Measurements from ENCODE around the gene BCL2L12. TPM values are rescaled to one million over a fixed set of nuclear protein-coding genes. Genes with fewer than 3 reads are reported as not detected.

BCL2L12 gene
- total and polyA plus RNA-seq, 2 donors (not counting 1 experiment from before 2014, with no cell fraction given) = 19.9 to 22.1 TPM

DNA sequence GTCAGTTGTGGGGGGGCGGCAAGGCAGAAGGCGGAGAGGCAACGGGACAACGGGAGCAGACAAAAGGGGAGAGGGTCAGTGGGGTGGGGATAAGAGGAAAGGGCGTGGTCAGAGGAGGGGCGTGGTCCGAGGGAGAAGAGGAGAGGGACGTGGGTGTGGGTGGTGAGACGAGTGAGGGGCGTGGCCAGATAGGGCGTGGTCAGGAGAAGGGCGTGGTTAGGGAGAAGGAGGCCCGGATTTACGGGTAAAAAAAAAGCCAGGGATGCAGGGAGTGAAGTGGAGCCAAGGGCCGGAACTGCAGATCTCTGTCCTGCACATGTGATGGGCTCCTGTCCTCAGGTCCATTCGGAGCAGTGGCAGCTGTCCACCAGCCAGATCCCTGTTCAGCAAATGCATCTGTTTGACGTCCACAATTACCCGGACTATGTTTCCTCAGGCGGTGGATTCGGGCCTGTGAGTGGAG lies 46.7 kb downstream of the BCL2L12 start:
- DNase-seq (no peak), ATAC-seq (ENCODE audit: low read depth) (no peak)
- ChIA-PET CTCF (no interaction called here), POLR2A (interaction anchor here (0.6 kb wide), 1 partner anchor 12 kb away, joined by 3 read pairs; no protein-coding TSS in a partner anchor)
- Histone ChIP-seq H2AFZ (ENCODE audit: insufficient read depth, low read depth, low read length, poor library complexity, severe bottlenecking) (no peak overlapping the region), H3K27me3 (replicated peaks in 1 of 4; ENCODE audit: control extremely low read depth in 1 of 4, control insufficient read depth in 3 of 4, insufficient read depth in 4 of 4, low read length in 3 of 4) (no peaks in the 10 kb centered on the region), H3K27ac (ENCODE audit: low read length in 2 of 2) (no peak overlapping the region), H3K36me3 (replicated peaks in 1 of 2; ENCODE audit: control extremely low read depth in 1 of 2, control insufficient read depth in 1 of 2, extremely low read depth in 1 of 2, insufficient read depth in 2 of 2, low read length in 1 of 2) (no peaks in the 10 kb centered on the region), H4K20me1 (ENCODE audit: control insufficient read depth, insufficient read depth, low read length, poor library complexity, severe bottlenecking) (no peaks in the 10 kb centered on the region), H3K9me3 (ENCODE audit: control extremely low read depth in 1 of 3, control insufficient read depth in 2 of 3, insufficient read depth in 1 of 3, low read length in 2 of 3) (peaks cover 0 to 3% (median 0%) of the 10 kb centered on the region in 3 donors), H3K9ac (ENCODE audit: low read length) (no peak overlapping the region), H3K4me3 (ENCODE audit: control extremely low read depth in 1 of 5, extremely low read depth in 1 of 5, insufficient read depth in 1 of 5, low read depth in 2 of 5, low read length in 4 of 5) (no peak overlapping the region), H3K4me2 (replicated peaks; ENCODE audit: low read depth, low read length, poor library complexity, severe bottlenecking) (no peak overlapping the region), H3K79me2 (ENCODE audit: control insufficient read depth, insufficient read depth, low read length) (no peaks in the 10 kb centered on the region), H3K4me1 (ENCODE audit: control insufficient read depth in 2 of 2, insufficient read depth in 2 of 2, low read length in 2 of 2) (peaks cover 2 to 5% of the 10 kb centered on the region in 2 donors)
- Mint-ChIP-seq H3K4me1 (peaks cover 4% of the 10 kb centered on the region), H3K9me3 (ENCODE audit: insufficient read depth) (no peaks in the 10 kb centered on the region), H3K27ac (no peak overlapping the region), H3K27me3 (peaks cover 4% of the 10 kb centered on the region), H3K4me3 (no peak overlapping the region)
- WGBS (ENCODE audit: insufficient coverage) = 76% methylated on average over 17 of the region's 20 CpGs
- intact Hi-C loops (cut with micrococcal nuclease) = no loop called here
- no peak for TF ChIP-seq CTCF (IDR thresholded peaks at IDR 0.05)

GRCh38 chr19:49713236-49713845 lies 47.6 kb downstream of the BCL2L12 start:
- Histone ChIP-seq H3K27ac (ENCODE audit: low read length in 2 of 2) (no peak overlapping the region), H4K20me1 (ENCODE audit: control insufficient read depth, insufficient read depth, low read length, poor library complexity, severe bottlenecking) (no peaks in the 10 kb centered on the region), H3K36me3 (replicated peaks in 1 of 2; ENCODE audit: control extremely low read depth in 1 of 2, control insufficient read depth in 1 of 2, extremely low read depth in 1 of 2, insufficient read depth in 2 of 2, low read length in 1 of 2) (no peaks in the 10 kb centered on the region), H3K4me2 (replicated peaks; ENCODE audit: low read depth, low read length, poor library complexity, severe bottlenecking) (no peak overlapping the region), H3K9ac (ENCODE audit: low read length) (no peak overlapping the region), H3K79me2 (ENCODE audit: control insufficient read depth, insufficient read depth, low read length) (no peaks in the 10 kb centered on the region), H3K4me3 (ENCODE audit: control extremely low read depth in 1 of 5, extremely low read depth in 1 of 5, insufficient read depth in 1 of 5, low read depth in 2 of 5, low read length in 4 of 5) (no peak overlapping the region), H3K9me3 (ENCODE audit: control extremely low read depth in 1 of 3, control insufficient read depth in 2 of 3, insufficient read depth in 1 of 3, low read length in 2 of 3) (peaks cover 0 to 8% (median 0%) of the 10 kb centered on the region in 3 donors), H3K27me3 (replicated peaks in 1 of 4; ENCODE audit: control extremely low read depth in 1 of 4, control insufficient read depth in 3 of 4, insufficient read depth in 4 of 4, low read length in 3 of 4) (no peaks in the 10 kb centered on the region), H3K4me1 (ENCODE audit: control insufficient read depth in 2 of 2, insufficient read depth in 2 of 2, low read length in 2 of 2) (peaks cover 4 to 11% of the 10 kb centered on the region in 2 donors), H2AFZ (ENCODE audit: insufficient read depth, low read depth, low read length, poor library complexity, severe bottlenecking) (no peak overlapping the region)
- no peak overlapping the region for H3K4me3 Mint-ChIP-seq
- no peak for TF ChIP-seq EZH2 (IDR thresholded peaks at IDR 0.05; ENCODE audit: borderline replicate concordance, insufficient read depth, low read depth, low read length, poor library complexity, severe bottlenecking)
- TF ChIP-seq CTCF (IDR thresholded peaks at IDR 0.05) = no peak
- intact Hi-C loops (cut with micrococcal nuclease) = no loop called here
- POLR2A ChIA-PET = interaction anchor here (0.6 kb wide), 1 partner anchor 13 kb away, joined by 3 read pairs; no protein-coding TSS in a partner anchor
- peaks cover 8% of the 10 kb centered on the region for H3K4me1 Mint-ChIP-seq
- no peak for DNase-seq
- H3K27ac Mint-ChIP-seq = no peak overlapping the region
- peaks cover 4% of the 10 kb centered on the region for H3K27me3 Mint-ChIP-seq
- no peaks in the 10 kb centered on the region for H3K9me3 Mint-ChIP-seq (ENCODE audit: insufficient read depth)
- ATAC-seq (ENCODE audit: low read depth) = no peak
- 100% methylated on average over 6 of the region's 8 CpGs for WGBS (ENCODE audit: insufficient coverage)
- CTCF ChIA-PET = interaction anchor here (0.5 kb wide), 1 partner anchor 52 kb away, joined by 3 read pairs; no protein-coding TSS in a partner anchor

All from B cell (primary cell).